Measurements from ENCODE around the gene ANKRD62.

ANKRD62 gene

GRCh38 chr18:12086677-12087470, 6.8 kb upstream of the ANKRD62 start:
- no peak overlapping the region for H3K27ac ChIP-seq (ENCODE audit: extremely low read depth, low read depth, low read length)
- ChIA-PET CTCF (no interaction called here), POLR2A (no interaction called here)

More at GRCh38 chr18:12086677-12087470, 6.8 kb upstream of the ANKRD62 start:
- TF ChIP-seq PRDM4 (tag by site-specific recombination; IDR thresholded peaks at IDR 0.05): no peak
- TF ChIP-seq, protein P1, sequence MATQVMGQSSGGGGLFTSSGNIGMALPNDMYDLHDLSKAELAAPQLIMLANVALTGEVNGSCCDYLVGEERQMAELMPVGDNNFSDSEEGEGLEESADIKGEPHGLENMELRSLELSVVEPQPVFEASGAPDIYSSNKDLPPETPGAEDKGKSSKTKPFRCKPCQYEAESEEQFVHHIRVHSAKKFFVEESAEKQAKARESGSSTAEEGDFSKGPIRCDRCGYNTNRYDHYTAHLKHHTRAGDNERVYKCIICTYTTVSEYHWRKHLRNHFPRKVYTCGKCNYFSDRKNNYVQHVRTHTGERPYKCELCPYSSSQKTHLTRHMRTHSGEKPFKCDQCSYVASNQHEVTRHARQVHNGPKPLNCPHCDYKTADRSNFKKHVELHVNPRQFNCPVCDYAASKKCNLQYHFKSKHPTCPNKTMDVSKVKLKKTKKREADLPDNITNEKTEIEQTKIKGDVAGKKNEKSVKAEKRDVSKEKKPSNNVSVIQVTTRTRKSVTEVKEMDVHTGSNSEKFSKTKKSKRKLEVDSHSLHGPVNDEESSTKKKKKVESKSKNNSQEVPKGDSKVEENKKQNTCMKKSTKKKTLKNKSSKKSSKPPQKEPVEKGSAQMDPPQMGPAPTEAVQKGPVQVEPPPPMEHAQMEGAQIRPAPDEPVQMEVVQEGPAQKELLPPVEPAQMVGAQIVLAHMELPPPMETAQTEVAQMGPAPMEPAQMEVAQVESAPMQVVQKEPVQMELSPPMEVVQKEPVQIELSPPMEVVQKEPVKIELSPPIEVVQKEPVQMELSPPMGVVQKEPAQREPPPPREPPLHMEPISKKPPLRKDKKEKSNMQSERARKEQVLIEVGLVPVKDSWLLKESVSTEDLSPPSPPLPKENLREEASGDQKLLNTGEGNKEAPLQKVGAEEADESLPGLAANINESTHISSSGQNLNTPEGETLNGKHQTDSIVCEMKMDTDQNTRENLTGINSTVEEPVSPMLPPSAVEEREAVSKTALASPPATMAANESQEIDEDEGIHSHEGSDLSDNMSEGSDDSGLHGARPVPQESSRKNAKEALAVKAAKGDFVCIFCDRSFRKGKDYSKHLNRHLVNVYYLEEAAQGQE (tag by site-specific recombination; IDR thresholded peaks at IDR 0.05): no peak
- no peak for TF ChIP-seq PRDM10 (tag by site-specific recombination; IDR thresholded peaks at IDR 0.05)
- TF ChIP-seq ZXDB (tag by site-specific recombination; IDR thresholded peaks at IDR 0.05): no peak
- no peak for TF ChIP-seq ZNF621 (tag by site-specific recombination; IDR thresholded peaks at IDR 0.05)
- no peak for TF ChIP-seq ZNF548 (tag by site-specific recombination; IDR thresholded peaks at IDR 0.05)
- TF ChIP-seq ZNF660 (tag by site-specific recombination; IDR thresholded peaks at IDR 0.05): no peak
- no peak for TF ChIP-seq ZNF169 (tag by site-specific recombination; IDR thresholded peaks at IDR 0.05)
- TF ChIP-seq ZNF747 (tag by site-specific recombination; IDR thresholded peaks at IDR 0.05): no peak
- TF ChIP-seq TSHZ1 (tag by site-specific recombination; IDR thresholded peaks at IDR 0.05; ENCODE audit: borderline replicate concordance): no peak
- TF ChIP-seq, protein P2, sequence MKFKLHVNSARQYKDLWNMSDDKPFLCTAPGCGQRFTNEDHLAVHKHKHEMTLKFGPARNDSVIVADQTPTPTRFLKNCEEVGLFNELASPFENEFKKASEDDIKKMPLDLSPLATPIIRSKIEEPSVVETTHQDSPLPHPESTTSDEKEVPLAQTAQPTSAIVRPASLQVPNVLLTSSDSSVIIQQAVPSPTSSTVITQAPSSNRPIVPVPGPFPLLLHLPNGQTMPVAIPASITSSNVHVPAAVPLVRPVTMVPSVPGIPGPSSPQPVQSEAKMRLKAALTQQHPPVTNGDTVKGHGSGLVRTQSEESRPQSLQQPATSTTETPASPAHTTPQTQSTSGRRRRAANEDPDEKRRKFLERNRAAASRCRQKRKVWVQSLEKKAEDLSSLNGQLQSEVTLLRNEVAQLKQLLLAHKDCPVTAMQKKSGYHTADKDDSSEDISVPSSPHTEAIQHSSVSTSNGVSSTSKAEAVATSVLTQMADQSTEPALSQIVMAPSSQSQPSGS (tag by site-specific recombination; IDR thresholded peaks at IDR 0.05; ENCODE audit: low read depth): no peak
- TF ChIP-seq, protein P3, sequence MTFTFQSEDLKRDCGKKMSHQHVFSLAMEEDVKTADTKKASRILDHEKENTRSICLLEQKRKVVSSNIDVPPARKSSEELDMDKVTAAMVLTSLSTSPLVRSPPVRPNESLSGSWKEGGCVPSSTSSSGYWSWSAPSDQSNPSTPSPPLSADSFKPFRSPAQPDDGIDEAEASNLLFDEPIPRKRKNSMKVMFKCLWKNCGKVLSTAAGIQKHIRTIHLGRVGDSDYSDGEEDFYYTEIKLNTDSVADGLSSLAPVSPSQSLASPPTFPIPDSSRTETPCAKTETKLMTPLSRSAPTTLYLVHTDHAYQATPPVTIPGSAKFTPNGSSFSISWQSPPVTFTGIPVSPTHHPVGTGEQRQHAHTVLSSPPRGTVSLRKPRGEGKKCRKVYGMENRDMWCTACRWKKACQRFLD (tag by site-specific recombination; IDR thresholded peaks at IDR 0.05): no peak
- no peak for TF ChIP-seq KLF16 (tag by site-specific recombination; IDR thresholded peaks at IDR 0.05)
- Histone ChIP-seq H3K9me3 (ENCODE audit: control insufficient read depth, insufficient read depth, low read depth, low read length) (no peaks in the 10 kb centered on the region), H3K36me3 (ENCODE audit: control insufficient read depth in 2 of 2, insufficient read depth in 1 of 2, low read length in 2 of 2) (no peaks in the 10 kb centered on the region), H3K4me3 (ENCODE audit: low read depth, low read length) (no peak overlapping the region), H3K4me1 (ENCODE audit: control insufficient read depth, insufficient read depth, low read length) (no peaks in the 10 kb centered on the region)

Data from HEK293 (cell line).